Kidney (tissue), 14 donors: ENCODE data around the gene DPP3. TPM values are rescaled to one million over a fixed set of nuclear protein-coding genes. Genes with fewer than 3 reads are reported as not detected.

ENCODE experiments used
- DNase-seq, 5 donors: peaks; one replicate each; pipeline ENCODE4 v3.0.0-alpha.2; 2013 to 2020
- FAIRE-seq: peaks from 2 replicates; lab custom pipeline; 2012; peaks lifted over from hg19 to GRCh38; lab: Jason Lieb, UNC
- H3K27ac ChIP-seq, 2 donors: one replicate each; pipeline ENCODE4 v1.7.0; 2013; ENCODE audit warnings: low read depth in 2 of 2, low read length in 2 of 2, inconsistent platforms in 1 of 2
- H3K27me3 ChIP-seq: one replicate; pipeline ENCODE4 v1.7.1; 2013; ENCODE audit warnings: low read length, inconsistent platforms; ENCODE audit not compliant: control insufficient read depth, insufficient read depth
- H3K36me3 ChIP-seq, 3 donors: one replicate each; pipeline versions ENCODE4 v1.7.0 to v1.7.1; 2013; ENCODE audit warnings: low read length in 3 of 3, control low read depth in 1 of 3, inconsistent platforms in 1 of 3; ENCODE audit not compliant: insufficient read depth in 3 of 3, control insufficient read depth in 2 of 3
- H3K4me1 ChIP-seq, 3 donors: one replicate each; pipeline versions ENCODE4 v1.7.0 to v1.7.1; 2013; ENCODE audit warnings: low read length in 3 of 3, inconsistent platforms in 1 of 3, low read depth in 1 of 3; ENCODE audit not compliant: control insufficient read depth in 2 of 3, insufficient read depth in 2 of 3
- H3K4me3 ChIP-seq, 3 donors: one replicate each; pipeline versions ENCODE4 v1.7.0 to v1.8.1; 2013; ENCODE audit warnings: low read length in 3 of 3, control low read depth in 1 of 3, inconsistent platforms in 1 of 3
- H3K9ac ChIP-seq, 3 donors: one replicate each; pipeline versions ENCODE4 v1.7.0 to v1.7.1; 2013; ENCODE audit warnings: low read length in 3 of 3, control low read depth in 1 of 3, inconsistent platforms in 1 of 3
- H3K9me3 ChIP-seq, 3 donors: one replicate each; pipeline versions ENCODE4 v1.7.0 to v1.7.1; 2013; ENCODE audit warnings: low read length in 3 of 3, control low read depth in 1 of 3, inconsistent platforms in 1 of 3; ENCODE audit not compliant: control insufficient read depth in 2 of 3, insufficient read depth in 1 of 3
- CTCF ChIP-seq: IDR thresholded peaks from 3 replicates; pipeline ENCODE4 v1.5.1; 2012; ENCODE audit warnings: mild to moderate bottlenecking, moderate library complexity, borderline replicate concordance; ENCODE audit not compliant: insufficient read depth; ENCODE audit errors: extremely low read depth
- intact Hi-C: fragments of 100-400 bp; cut with DNase I; formaldehyde crosslinking; loops from one replicate; pipeline ENCODE4 v1.11.1; 2022
- polyA plus RNA-seq: library from polyadenylated mRNA; stranded (reverse); fragments of 350-450 nt; fragmentation: Illumina TruSeq; extraction: RNeasy Lipid Tissue Mini Kit (QIAGEN cat#74804); gene quantifications from one replicate; pipeline ENCODE4 v1.2.3, GENCODE V29; 2014; ENCODE audit warnings: low read depth, low replicate concordance; ENCODE audit not compliant: insufficient read depth
- total RNA-seq: library from RNA; stranded (reverse); fragmentation: NEBNext Ultra II Directional; extraction: Animal tissue kit (Norgen Biotek cat#: 25700); gene quantifications from one replicate; pipeline ENCODE4 v1.2.1, GENCODE V29; 2021
- donor health status: control.
- donor health status: control.
- donor health status: control.
- donor health status: control.
- donor health status: control.
- donor health status: DM: yes; HTN: yes; CAD: no.
- donor health status: Normal renal cell carcinoma (clear cell type).

DPP3 gene
- total and polyA plus RNA-seq, 2 donors from 2014 or later = 32.9 to 41.7 TPM

GRCh38 chr11:66443602-66444001 is 36.6 kb upstream of the DPP3 start:
- Histone ChIP-seq H3K27me3 (no peaks in the 10 kb centered on the region), H3K9ac (no peak overlapping the region), H3K27ac (no peak overlapping the region), H3K4me1 (no peaks in the 10 kb centered on the region), H3K4me3 (no peak overlapping the region), H3K9me3 (peaks cover 0 to 4% (median 0%) of the 10 kb centered on the region in 3 donors), H3K36me3 (no peaks in the 10 kb centered on the region)
- DNase-seq = no peak
- intact Hi-C loops = no loop called here
- no peak for TF ChIP-seq CTCF
- FAIRE-seq = no peak

GRCh38 chr11:66447012-66447411 is 33.2 kb upstream of the DPP3 start:
- no peak overlapping the region for H3K27ac ChIP-seq
- H3K4me3 ChIP-seq = no peak overlapping the region
- no peak for DNase-seq
- no peak for FAIRE-seq
- no peaks in the 10 kb centered on the region for H3K36me3 ChIP-seq
- TF ChIP-seq CTCF = no peak
- no peaks in the 10 kb centered on the region for H3K4me1 ChIP-seq
- peaks cover 0 to 4% (median 0%) of the 10 kb centered on the region in 3 donors for H3K9me3 ChIP-seq
- H3K27me3 ChIP-seq = no peaks in the 10 kb centered on the region
- H3K9ac ChIP-seq = no peak overlapping the region
- intact Hi-C loops = no loop called here

GRCh38 chr11:66448523-66448922 is 31.7 kb upstream of the DPP3 start:
- Histone ChIP-seq H3K27me3 (no peaks in the 10 kb centered on the region), H3K36me3 (no peaks in the 10 kb centered on the region), H3K9ac (no peak overlapping the region), H3K4me3 (no peak overlapping the region), H3K9me3 (peaks cover 0 to under 1% (median 0%) of the 10 kb centered on the region in 3 donors), H3K27ac (no peak overlapping the region), H3K4me1 (no peaks in the 10 kb centered on the region)
- no peak for TF ChIP-seq CTCF
- DNase-seq (no peak), FAIRE-seq (no peak)
- intact Hi-C loops = no loop called here

- no peak for TF ChIP-seq CTCF
- intact Hi-C loops = no loop called here
- Histone ChIP-seq H3K27ac (no peak overlapping the region), H3K36me3 (no peaks in the 10 kb centered on the region), H3K27me3 (no peaks in the 10 kb centered on the region), H3K4me3 (no peak overlapping the region), H3K9ac (no peak overlapping the region), H3K9me3 (no peaks in the 10 kb centered on the region), H3K4me1 (no peaks in the 10 kb centered on the region)
- FAIRE-seq (no peak), DNase-seq (no peak)
Measured at GRCh38 chr11:66450560-66450959, 29.7 kb upstream of the DPP3 start.
